GM10266 (cell line): ENCODE results near the gene GPR78.
A peak's percentile ranks its signal among the peaks of the same experiment; 100 is the strongest.

Experiments used
- DNase-seq: peaks from one replicate; pipeline ENCODE4 v3.0.0; 2012; ENCODE audit errors: extremely low spot score
- TF ChIP-seq, protein P1 (sequence below): IDR thresholded peaks from 2 replicates; pipeline ENCODE4 v1.5.1; 2012; ENCODE audit warnings: mild to moderate bottlenecking, low read depth; ENCODE audit not compliant: control insufficient read depth, insufficient read depth; ENCODE audit errors: missing control alignments

The GPR78 gene, protein sequence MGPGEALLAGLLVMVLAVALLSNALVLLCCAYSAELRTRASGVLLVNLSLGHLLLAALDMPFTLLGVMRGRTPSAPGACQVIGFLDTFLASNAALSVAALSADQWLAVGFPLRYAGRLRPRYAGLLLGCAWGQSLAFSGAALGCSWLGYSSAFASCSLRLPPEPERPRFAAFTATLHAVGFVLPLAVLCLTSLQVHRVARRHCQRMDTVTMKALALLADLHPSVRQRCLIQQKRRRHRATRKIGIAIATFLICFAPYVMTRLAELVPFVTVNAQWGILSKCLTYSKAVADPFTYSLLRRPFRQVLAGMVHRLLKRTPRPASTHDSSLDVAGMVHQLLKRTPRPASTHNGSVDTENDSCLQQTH

DNA sequence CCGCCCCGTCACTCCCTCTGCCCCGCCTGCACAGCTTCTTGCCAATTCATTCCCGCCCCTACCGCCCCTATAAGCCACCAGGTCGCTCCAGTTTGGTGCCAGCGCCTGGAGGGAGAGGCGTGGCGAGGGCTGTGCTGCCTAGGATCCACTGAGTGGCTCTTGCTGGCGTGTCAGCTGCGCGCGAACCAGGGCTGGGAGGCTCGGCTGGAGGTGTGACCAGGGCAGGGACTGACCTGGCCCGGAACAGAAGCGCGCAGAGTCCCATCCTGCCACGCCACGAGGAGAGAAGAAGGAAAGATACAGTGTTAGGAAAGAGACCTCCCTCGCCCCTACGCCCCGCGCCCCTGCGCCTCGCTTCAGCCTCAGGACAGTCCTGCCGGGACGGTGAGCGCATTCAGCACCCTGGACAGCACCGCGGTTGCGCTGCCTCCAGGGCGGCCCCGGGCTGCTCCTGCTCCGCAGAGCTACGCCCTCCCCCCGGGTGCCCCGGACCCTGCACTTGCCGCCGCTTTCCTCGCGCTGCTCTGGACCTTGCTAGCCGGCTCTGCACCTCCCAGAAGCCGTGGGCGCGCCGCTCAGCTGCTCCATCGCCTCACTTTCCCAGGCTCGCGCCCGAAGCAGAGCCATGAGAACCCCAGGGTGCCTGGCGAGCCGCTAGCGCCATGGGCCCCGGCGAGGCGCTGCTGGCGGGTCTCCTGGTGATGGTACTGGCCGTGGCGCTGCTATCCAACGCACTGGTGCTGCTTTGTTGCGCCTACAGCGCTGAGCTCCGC, at the start of gene GPR78:
Gene GPR78 (plus strand): TSS at position 72 of the 773 bp plus-strand sequence. CDS start 591 bp downstream, at position 663.
- TF ChIP-seq, protein P1, sequence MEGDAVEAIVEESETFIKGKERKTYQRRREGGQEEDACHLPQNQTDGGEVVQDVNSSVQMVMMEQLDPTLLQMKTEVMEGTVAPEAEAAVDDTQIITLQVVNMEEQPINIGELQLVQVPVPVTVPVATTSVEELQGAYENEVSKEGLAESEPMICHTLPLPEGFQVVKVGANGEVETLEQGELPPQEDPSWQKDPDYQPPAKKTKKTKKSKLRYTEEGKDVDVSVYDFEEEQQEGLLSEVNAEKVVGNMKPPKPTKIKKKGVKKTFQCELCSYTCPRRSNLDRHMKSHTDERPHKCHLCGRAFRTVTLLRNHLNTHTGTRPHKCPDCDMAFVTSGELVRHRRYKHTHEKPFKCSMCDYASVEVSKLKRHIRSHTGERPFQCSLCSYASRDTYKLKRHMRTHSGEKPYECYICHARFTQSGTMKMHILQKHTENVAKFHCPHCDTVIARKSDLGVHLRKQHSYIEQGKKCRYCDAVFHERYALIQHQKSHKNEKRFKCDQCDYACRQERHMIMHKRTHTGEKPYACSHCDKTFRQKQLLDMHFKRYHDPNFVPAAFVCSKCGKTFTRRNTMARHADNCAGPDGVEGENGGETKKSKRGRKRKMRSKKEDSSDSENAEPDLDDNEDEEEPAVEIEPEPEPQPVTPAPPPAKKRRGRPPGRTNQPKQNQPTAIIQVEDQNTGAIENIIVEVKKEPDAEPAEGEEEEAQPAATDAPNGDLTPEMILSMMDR = no peak
- DNase-seq = peak; percentile 76

DNA sequence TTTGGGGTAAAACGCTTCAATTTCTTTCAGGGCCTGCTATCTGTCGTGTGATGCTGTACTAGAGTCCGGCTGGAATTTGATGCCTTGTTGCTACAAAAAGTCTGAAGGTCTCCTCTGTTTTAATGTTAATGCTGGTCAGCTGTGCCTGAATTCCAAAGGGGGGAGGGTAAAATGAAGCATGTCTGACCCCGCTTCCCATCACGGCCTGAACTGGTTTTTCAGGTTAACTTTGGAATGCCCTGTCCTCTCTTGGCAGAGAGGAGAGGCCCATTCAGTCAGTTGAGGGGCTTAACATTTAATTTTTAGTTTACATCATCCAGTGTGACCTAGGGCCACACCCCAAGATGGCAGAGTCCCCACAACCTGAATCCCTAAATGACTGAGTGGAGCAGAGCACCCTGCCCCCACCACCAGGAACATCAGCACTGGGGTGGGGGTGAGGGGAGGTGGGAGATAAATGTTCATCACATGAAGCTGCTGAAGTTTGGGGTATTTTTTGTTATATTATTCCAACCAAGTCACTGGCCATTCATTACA, 47.9 kb upstream of the GPR78 start:
- no peak for DNase-seq
- TF ChIP-seq, protein P1 = no peak

DNA sequence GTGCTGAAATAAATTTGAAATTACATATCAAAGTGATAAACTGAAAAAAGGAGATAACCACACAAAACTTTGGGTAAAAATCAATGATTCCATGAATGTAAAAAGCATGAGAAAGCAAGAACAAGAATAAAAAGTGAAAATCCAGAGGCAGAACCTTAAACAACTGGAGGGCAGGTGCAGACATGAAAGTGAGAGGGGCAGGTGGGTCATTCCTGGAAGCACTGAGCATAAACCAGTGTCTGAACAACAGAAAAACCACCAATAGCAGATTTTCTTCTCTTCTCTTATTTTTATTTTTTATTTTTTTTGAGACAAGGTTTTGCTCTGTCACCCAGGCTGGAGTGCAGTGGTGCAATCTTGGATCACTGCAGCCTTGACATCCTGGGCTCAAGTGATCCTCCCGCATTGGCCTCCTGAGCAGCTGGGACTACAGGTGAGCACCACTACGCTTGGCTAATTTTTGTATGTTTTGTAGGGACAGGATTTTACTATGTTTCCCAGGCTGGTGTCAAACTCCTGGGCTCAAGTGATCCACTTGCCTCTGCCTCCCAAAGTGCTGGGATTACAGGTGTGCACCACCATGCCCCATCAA, 46.8 kb upstream of the GPR78 start:
- DNase-seq = no peak
- TF ChIP-seq, protein P1 = no peak

DNA sequence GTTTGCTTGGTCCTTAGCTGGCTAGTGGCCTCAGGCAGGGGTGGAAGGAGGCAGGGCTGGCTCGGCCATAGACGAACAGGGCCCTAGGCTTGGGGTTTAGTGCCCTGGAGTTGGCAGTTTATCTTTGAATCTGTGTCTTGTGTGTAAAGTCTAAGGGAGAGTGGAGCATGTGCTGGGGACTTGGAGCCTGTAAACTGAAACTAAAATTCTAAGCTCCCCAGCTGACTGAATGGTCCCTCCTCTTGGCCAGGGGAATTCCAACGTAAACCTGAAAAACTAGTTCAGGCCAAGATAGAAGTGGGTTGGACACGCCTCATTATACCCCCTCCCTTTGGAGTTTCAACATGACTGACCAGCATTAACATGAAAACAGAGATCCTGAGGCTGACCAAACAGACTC, 46.1 kb upstream of the GPR78 start:
- TF ChIP-seq, protein P1 = no peak

DNA sequence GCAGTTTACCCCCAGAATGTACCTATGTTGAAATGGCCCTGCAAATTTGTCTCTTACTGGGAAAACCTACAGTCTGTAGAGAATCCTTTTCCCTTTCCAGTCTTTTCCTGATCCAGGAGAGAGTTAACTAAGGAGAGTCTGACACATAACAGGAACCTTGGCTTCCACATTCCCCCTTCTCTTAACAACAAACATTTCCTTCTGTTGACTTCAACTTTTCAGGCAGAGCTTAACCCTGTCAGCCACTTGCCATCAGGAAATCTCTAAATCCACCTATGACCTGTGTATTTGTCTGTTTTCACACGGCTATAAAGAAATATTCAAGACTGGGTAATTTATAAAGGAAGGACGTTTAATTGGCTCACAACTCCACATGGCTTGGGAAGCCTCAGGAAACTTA, 45.6 kb upstream of the GPR78 start:
- DNase-seq = no peak
- TF ChIP-seq, protein P1 = no peak

More for the DNA sequence above, 46.1 kb upstream of the GPR78 start:
- DNase-seq = peak; percentile 67

DNA sequence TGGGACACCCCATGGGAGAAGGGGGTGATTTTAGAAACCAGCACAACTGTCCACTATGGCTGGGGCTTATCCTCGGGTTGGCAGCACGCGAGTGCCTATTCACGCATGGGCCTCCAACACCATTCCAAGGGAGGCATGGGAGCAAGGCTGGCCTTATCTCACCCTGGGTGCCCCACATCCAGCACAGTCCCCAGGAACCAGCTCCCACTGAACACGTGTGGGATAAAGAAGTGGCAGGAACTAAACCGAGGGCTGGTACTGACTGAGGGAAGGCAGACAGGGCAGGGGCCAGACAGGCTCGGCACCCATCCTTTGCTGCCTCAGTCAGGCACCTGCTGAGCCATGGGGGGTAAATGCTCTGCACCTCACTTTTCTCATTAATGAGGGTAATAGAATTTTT, 43.7 kb upstream of the GPR78 start:
- TF ChIP-seq, protein P1 = no peak
- no peak for DNase-seq
